NOMO-1 treated with dmso at 0.1 percent for 144 hours (cell line): ENCODE results near the gene DSE.

Experiments used
- DNase-seq: peaks from one replicate; lab custom pipeline; 2025; ENCODE audit not compliant: unreplicated experiment; lab: John Stamatoyannopoulos, UW

DSE gene

DNA sequence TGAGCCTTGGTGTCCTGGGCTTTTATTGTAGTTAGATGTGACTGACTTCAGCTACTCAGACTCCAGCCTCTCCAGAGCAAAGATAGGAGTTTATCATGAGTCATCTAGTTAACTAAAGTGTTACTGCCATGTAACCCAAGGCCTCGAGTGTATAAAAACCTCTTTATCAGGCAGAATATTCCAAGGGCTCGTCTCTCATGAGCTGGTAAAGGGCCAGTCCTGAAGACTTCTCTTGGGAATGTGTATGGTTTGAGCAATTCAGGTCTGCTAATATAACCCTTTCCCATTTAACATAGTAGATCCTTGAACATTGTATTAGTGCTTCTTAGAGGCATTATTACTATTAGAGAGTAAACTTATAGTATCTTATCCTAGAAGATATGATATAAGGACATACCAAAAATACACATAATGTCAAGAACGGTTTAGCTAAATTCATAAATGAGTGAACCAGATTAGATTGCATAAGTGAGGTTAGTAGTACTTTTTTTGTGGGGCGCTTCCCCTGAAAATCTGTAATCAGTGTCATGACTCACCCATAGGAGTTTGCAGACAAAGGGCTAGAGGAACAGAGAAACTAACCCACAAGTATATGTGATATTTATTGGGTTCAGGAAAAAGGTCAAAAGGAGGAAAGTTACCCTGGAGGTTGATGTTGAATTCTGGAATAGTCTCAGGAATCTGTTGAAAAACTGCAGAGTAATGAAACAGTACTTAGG is 16.0 kb downstream of the DSE start:
- peak; percentile 53 for DNase-seq

DNA sequence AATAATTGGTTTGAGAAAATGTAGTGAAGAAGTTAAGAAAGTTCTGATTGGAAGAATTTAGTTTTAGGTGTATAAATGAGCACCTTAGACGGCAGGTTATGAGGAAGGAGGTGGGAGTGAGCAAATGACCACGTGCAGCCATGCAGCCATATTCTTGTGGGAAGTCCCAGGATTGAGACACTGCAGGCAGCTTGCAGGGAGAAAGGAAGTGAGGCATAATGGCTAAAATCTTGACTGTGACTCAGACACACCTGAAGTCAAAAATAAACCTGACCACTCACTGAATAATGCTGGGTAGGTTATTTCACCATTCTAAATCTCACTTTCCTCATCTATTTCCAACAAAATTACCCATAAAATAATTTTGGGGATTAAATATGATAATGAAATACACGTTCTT is 16.6 kb downstream of the DSE start:
- DNase-seq = no peak

GRCh38 chr6:116388924-116389323 is 18.2 kb downstream of the DSE start:
- no peak for DNase-seq

GRCh38 chr6:116389357-116389756 is 18.6 kb downstream of the DSE start:
- no peak for DNase-seq

GRCh38 chr6:116390581-116390980 is 19.8 kb downstream of the DSE start:
- DNase-seq = no peak

DNA sequence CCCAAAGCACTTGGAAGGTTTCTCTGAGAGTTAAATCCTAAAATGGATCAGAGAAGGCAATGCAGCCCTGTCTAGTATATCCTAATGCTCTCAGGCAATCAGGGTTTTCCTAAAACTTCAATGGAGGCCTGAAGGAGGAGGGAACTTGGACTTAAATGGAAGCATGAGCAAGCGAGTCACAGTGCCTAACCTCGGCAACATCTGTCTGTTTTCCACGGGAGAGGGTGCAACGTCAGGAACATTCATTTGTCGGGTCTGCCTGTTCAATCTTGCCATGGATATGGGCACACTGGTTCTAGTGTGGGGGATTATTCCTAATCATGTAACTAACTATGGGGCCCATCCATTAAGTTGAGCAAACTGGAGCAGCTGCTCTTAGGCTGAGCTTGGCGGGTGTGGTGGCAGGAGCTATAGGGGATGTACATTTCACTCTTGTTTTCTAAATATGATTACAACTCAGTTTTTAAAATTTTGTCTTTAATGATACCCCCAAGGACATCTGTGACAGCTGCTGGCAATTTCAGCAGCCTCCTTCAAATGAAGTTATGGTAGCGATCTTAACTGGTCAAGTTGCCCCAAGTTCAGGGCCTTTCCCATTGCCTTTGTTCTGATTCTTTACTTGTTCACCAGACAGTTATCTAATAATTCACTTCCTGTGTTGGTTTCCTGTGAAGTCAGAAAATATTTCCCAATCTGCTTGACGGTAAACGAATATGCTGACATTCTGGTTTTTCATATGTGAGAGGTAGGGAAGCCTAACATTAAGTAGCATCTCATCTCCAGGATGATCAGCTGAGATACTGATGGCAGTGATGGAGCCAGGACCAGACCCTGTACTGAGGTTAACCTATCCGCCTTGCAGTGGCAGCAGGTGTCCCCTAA is 21.6 kb downstream of the DSE start:
- peak; percentile 41 for DNase-seq

GRCh38 chr6:116393430-116393829 is 22.7 kb downstream of the DSE start:
- peak; percentile 26 for DNase-seq

- no peak for DNase-seq
These were observed 24.9 kb downstream of the DSE start for GRCh38 chr6:116395647-116396046.

DNA sequence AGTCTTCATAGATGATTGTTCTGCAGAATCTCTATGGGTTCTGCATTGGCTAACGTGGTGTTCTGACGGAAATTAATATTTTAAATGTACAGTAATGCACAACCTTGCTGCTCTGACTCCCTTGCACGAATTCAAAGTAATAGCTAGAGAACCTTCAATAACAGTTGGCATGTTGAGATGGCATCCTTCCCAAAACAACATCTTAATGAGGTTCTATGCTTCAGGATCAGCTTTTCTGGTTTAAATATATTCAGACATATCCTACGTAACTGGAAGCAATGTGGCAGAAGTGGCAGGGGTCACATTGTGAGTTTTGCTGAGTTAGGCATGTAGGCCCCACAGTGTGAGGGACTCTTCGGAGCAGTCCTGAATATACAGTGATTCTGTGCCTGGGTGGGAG is 25.7 kb downstream of the DSE start:
- DNase-seq = no peak

DNA sequence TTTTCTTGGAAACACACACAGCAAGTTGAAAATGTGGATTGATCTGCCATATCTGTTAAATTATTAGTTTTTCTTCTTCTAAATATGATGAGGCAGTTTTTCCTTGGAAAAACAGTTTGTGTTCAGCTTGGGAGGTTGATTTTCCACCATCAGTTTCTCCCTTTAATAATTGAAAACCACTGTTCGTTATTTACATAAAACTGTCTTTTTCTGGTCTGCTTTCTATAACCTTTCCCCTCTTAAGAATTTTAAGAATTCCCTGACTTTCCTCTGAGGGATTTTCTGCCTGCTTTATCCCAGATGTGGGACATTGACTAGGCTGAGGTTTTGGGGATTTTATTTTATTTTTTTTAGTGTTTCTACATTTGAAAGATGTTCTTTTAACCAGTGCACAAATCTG is 27.2 kb downstream of the DSE start:
- DNase-seq = no peak

DNA sequence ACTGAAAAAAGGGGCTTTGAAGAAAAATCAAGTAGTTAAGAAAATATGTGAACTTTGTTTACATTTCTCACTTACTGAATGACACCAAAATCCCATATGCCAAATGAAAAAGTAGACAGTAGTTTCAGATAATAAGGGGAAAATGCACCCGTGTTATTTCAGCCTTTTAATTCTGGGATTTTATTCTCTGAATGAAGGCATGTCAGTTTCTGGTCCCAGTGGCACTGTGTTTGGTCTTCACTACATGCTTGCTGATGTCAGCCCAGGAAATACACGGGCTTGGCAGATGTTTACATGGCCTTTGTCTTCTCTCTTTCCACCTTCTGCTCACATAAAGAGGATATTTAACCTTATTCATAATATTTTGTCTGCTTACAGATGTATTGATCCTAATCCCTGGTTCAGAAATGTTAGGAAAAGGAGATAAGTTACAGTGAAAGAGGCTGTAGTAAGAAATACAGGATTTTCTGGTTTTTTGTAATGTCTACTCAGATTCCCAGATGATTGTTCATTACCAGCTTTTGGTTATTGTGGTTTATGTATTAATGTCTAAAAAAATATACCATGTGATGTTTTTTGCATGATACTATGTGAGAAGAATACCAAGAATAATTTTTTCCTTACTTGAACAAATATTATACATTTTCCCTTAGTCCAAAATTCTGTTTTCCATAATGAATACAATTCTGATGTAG is 27.7 kb downstream of the DSE start:
- no peak for DNase-seq

DNA sequence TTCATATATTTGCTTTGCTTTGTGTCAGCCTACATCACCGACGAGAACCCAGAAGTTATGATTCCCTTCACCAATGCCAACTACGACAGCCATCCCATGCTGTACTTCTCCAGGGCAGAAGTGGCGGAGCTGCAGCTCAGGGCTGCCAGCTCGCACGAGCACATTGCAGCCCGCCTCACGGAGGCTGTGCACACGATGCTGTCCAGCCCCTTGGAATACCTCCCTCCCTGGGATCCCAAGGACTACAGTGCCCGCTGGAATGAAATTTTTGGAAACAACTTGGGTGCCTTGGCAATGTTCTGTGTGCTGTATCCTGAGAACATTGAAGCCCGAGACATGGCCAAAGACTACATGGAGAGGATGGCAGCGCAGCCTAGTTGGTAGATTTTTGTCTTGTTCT is 28.5 kb downstream of the DSE start:
- no peak for DNase-seq

- no peak for DNase-seq
These were observed 29.6 kb downstream of the DSE start for GRCh38 chr6:116400328-116400727.

- no peak for DNase-seq
These were observed 31.6 kb downstream of the DSE start for GRCh38 chr6:116402108-116402937.

DNA sequence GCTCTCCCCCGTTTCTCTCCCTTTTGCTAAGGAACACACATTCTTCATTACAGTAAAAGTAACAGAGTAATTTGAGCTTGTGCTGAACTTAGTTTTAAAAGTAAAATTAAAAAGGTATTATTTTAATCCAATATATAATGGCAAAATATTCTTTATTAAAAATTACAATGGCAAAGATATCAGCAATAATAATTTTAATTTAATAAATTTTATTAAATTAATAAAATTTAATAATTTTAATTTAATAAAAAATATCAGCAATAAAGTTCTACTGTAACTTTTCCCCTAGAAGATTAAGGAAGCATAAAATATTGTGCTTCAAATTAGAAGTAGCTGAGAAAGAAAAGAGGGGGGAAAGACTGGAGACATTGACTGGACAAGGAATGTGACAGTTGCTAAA is 32.5 kb downstream of the DSE start:
- no peak for DNase-seq

- no peak for DNase-seq
These were observed 33.9 kb downstream of the DSE start for GRCh38 chr6:116404696-116405095.

GRCh38 chr6:116405138-116405537 is 34.4 kb downstream of the DSE start:
- peak; percentile 41 for DNase-seq

DNA sequence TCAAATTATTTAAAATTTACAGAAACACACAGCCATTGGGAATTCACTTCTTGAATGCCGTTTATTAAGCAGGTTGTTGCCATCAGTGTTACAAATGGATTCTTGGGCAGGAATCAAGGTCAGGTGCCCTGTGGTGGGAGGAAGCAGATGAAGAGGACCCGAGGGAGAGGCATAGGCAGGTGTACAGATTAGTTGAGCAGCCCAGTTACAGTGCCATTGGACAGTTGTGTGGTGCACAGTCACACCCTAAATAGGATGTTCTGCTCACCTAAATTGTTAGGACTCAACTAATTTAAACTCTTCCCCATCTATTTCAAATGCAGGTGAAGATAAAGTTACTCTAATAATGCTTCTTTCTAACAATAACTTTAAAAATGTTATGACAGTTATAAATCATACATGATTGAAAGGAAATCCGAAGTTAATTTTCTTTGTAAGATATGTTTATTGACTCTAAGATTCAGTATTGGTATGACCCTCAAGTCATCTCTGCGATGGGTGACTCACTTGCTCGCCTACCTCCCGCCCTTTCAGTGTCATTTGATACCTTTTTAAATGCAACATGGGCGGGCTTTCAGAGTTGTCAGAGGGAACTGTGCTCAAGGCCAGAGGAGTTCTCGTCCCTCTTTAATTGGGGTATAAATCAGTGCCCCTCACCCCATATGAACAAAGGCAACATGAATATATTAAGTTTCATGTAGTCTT is 35.1 kb downstream of the DSE start:
- DNase-seq = no peak

GRCh38 chr6:116406678-116407345 is 36.1 kb downstream of the DSE start:
- DNase-seq = no peak

GRCh38 chr6:116408491-116408890 is 37.7 kb downstream of the DSE start:
- no peak for DNase-seq
